Spleen (tissue), 11 donors: ENCODE results near the gene RBM47. TPM values are rescaled to one million over a fixed set of nuclear protein-coding genes. Genes with fewer than 3 reads are reported as not detected.

Experiments used
- DNase-seq: peaks from one replicate; pipeline ENCODE4 v3.0.0-alpha.2; 2020
- H3K27ac ChIP-seq, 8 donors: fragments of 200-600 bp; sonication (generic) in 7 of 8; 1 replicate in 4 of 8; 2 replicates in 4 of 8; pipeline versions ENCODE4 v1.5.0 to v1.8.0; 2016 to 2021; ENCODE audit warnings: inconsistent platforms in 4 of 8, mild to moderate bottlenecking in 4 of 8, moderate library complexity in 1 of 8
- H3K27me3 ChIP-seq, 7 donors: fragments of 200-600 bp; sonication (generic) in 6 of 7; replicated peaks in 1 of 7; 1 replicate in 4 of 7; 2 replicates in 3 of 7; pipeline versions ENCODE4 v1.5.0 to v1.8.0; 2016 to 2021; ENCODE audit warnings: inconsistent platforms in 3 of 7, mild to moderate bottlenecking in 1 of 7
- H3K36me3 ChIP-seq, 6 donors: fragments of 200-600 bp; sonication (generic) in 5 of 6; 1 replicate in 4 of 6; 2 replicates in 2 of 6; pipeline versions ENCODE4 v1.5.0 to v1.8.0; 2016 to 2021; ENCODE audit warnings: inconsistent platforms in 2 of 6
- H3K4me1 ChIP-seq, 6 donors: fragments of 200-600 bp; sonication (generic) in 5 of 6; 1 replicate in 3 of 6; 2 replicates in 3 of 6; pipeline versions ENCODE4 v1.5.0 to v1.8.0; 2016 to 2021; ENCODE audit warnings: inconsistent platforms in 3 of 6
- H3K4me3 ChIP-seq, 8 donors: fragments of 200-600 bp; sonication (generic) in 7 of 8; 1 replicate in 4 of 8; 2 replicates in 4 of 8; pipeline versions ENCODE4 v1.5.0 to v1.8.0; 2016 to 2021; ENCODE audit warnings: inconsistent platforms in 4 of 8, mild to moderate bottlenecking in 4 of 8, moderate library complexity in 2 of 8
- H3K9me3 ChIP-seq, 8 donors: fragments of 200-600 bp; sonication (generic) in 7 of 8; 1 replicate in 4 of 8; 2 replicates in 4 of 8; pipeline versions ENCODE4 v1.5.0 to v1.8.0; 2016 to 2021; ENCODE audit warnings: inconsistent platforms in 4 of 8
- CTCF ChIP-seq, 11 experiments: fragments of 200-600 bp in 7 of 11; fragments of 450-650 bp in 4 of 11; sonication (generic) in 4 of 11; IDR thresholded peaks in 8 of 11; conservative IDR thresholded peaks in 3 of 11; 1 replicate in 7 of 11; 2 replicates in 4 of 11; pipeline versions ENCODE4 v1.4.0 to v1.8.0; 2016 to 2021; ENCODE audit warnings: antibody characterized with exemption in 11 of 11, inconsistent platforms in 4 of 11, mild to moderate bottlenecking in 1 of 11
- POLR2A ChIP-seq, 3 donors: fragments of 450-650 bp; IDR thresholded peaks; one replicate each; pipeline ENCODE4 v1.5.1; 2017; ENCODE audit warnings: antibody characterized with exemption in 3 of 3, mild to moderate bottlenecking in 1 of 3
- POLR2AphosphoS5 ChIP-seq, 3 donors: sonication (generic); formaldehyde crosslinking; IDR thresholded peaks; one replicate each; pipeline ENCODE4 v1.5.1; 2017; ENCODE audit warnings: antibody characterized with exemption in 3 of 3
- WGBS, 5 donors: extraction: QIAGEN DNeasy Blood & Tissue Kit in 3 of 5; methylation state at CpG; one replicate each; pipeline versions ENCODE4 v1.1.5 to v1.1.7; 2013 to 2018; 5-methylcytosine and 5-hydroxymethylcytosine counted together
- intact Hi-C: fragments of 100-400 bp; cut with DNase I; formaldehyde crosslinking; loops from one replicate; pipeline ENCODE4 v1.15.0; 2023; ENCODE audit warnings: low total_unique reads
- microRNA-seq, 3 donors: library from miRNA; unstranded; fragments of <30 nt; microRNA quantifications; one replicate each; pipeline versions ENCODE4 to v1.1.0, GENCODE V29; 2019 to 2020
- polyA plus RNA-seq, 3 donors: library from polyadenylated mRNA; stranded (reverse); fragments of 200-250 nt; gene quantifications; one replicate each; pipeline ENCODE4 v1.2.1, GENCODE V29; 2013
- small RNA-seq, 4 donors: library from RNA; depleted of rRNA; stranded (forward); fragments of <200 nt; gene quantifications; one replicate each; pipeline ENCODE3, GENCODE V24; 2016
- total RNA-seq, 7 donors: library from RNA; depleted of rRNA in 3 of 7; stranded (reverse); fragments of >200 nt in 3 of 7; fragmentation: NEBNext Ultra II Directional in 4 of 7; extraction: Animal tissue kit (Norgen Biotek cat#: 25700) in 4 of 7; gene quantifications; one replicate each; pipeline versions ENCODE4 v1.1.0 to v1.2.1, GENCODE V29; 2016 to 2021
- donor health status: healthy with polysubstance abuse.
- donor health status: DM: no; HTN: no; CAD: no; lungs with moderate emphysema.
- donor health status: DM: no; HTN: no; CAD: no.
- donor health status: Bipolar disorder and iron deficiency.
- donor health status: healthy.
- donor health status: DM: no; HTN: no; CAD: no.
- donor health status: DM: yes; HTN: yes; CAD: no.

Gene RBM47
- total and polyA plus RNA-seq, 10 donors, result 6.0 to 164 (median 77.9) TPM

GRCh38 chr4:40373636-40374035 lies 256.0 kb downstream of the RBM47 start:
- Histone ChIP-seq H3K9me3 (no peaks in the 10 kb centered on the region), H3K4me3 (no peak overlapping the region), H3K36me3 (no peaks in the 10 kb centered on the region), H3K27ac (no peak overlapping the region), H3K27me3 (no peaks in the 10 kb centered on the region), H3K4me1 (no peaks in the 10 kb centered on the region)
- WGBS, 5 donors, result 46 to 91% (median 69%) methylated on average over 3 of the region's 3 CpGs
- intact Hi-C loops, result no loop called here
- no peak for TF ChIP-seq POLR2A (IDR thresholded peaks at IDR 0.05)
- no peak for TF ChIP-seq CTCF (IDR thresholded peaks at IDR 0.05 in 8 of 11, conservative IDR thresholded peaks at IDR 0.05 in 3 of 11)
- no peak for TF ChIP-seq POLR2AphosphoS5 (IDR thresholded peaks at IDR 0.05)
- DNase-seq, result no peak

Small RNA genes lying within 50 kb of the gene (microRNA-seq; reads per million reads assigned to microRNA genes)
- 1.1 to 1.4 (median 1.1) reads per million in 3 donors for gene MIR4802

Small RNA genes lying within 50 kb of the gene (small RNA-seq; reads per million reads assigned to genes)
- gene AC098869.1, result 0 reads per million in 4 donors
- 0 to 0.08 (median 0) reads per million in 4 donors for gene MIR4802
- 0 reads per million in 4 donors for gene RNU7-74P

Other genes starting within 250 kb of the RBM47 start
- gene NSUN7, start 120.1 kb upstream of the RBM47 start, total RNA-seq, result 1 to 10 TPM; 1.1 to 8.1 (median 4.7) TPM
- gene NSUN7, start 120.1 kb upstream of the RBM47 start, polyA plus RNA-seq, result under 1 TPM; 0.38 to 0.87 (median 0.70) TPM